A673 (cell line): ENCODE data around the gene KRTAP13-2.

Experiments used
- CTCF ChIP-seq: fragments of 300-800, 200-600 bp; sonication (generic); conservative IDR thresholded peaks from 2 replicates; pipeline ENCODE4 v1.5.1; 2017; ENCODE audit warnings: low read depth, mild to moderate bottlenecking, antibody characterized with exemption, low read length, moderate library complexity, mixed read lengths
- EZH2 ChIP-seq: fragments of 200-600 bp; sonication (generic); IDR thresholded peaks from 2 replicates; pipeline ENCODE4 v1.6.1; 2017; ENCODE audit warnings: borderline replicate concordance, low read depth, mild to moderate bottlenecking, mixed read lengths, antibody characterized with exemption, low read length; ENCODE audit not compliant: poor library complexity, severe bottlenecking

- TF ChIP-seq CTCF (no peak), EZH2 (no peak)
Measured at GRCh38 chr21:30336596-30336995, 35.5 kb downstream of the KRTAP13-2 start.
